ENCODE results near the gene DNER.
A peak's percentile ranks its signal among the peaks of the same experiment; 100 is the strongest.

The DNER gene

DNA sequence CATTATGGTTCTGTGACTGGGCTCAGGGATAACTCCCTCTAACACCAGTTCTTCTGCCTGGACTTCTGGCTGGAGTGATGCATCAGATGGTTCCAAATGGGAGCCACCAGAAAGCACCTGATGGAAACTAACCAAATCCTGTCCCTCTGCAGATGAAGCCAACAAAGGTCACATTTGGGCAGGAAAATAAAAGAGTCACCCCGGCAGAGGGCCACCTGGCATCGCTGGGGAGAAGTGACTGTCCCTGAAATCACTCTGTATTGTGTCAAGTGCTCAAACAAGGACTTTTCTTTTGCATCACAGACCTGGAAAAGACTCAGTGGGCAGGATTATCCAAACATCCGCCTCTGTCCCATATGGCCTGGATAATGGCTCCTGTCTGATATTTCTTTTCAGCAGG, 47.5 kb downstream of the DNER start:
- no peak for DNase-seq (ENCODE audit: low spot score)

DNA sequence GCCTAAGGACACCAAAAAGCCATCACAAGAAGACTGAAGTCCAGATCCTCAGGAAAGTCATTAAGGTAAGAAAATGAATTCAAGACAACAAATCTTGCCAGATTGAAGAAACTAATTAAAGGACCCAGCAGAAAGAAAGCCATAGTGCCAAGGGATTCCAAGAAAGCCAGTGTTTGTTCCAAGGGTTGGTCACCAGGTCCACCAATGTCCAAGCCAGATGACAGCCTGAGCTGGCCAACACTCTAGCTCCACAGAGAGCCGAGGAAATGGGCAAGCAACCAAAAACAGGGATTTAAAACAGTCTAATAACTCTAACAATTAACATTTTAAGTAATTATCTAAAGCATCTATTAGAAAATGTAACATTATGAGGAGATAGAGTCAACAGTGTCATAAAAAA, 49.2 kb downstream of the DNER start:
- DNase-seq (ENCODE audit: low spot score) = no peak

DNA sequence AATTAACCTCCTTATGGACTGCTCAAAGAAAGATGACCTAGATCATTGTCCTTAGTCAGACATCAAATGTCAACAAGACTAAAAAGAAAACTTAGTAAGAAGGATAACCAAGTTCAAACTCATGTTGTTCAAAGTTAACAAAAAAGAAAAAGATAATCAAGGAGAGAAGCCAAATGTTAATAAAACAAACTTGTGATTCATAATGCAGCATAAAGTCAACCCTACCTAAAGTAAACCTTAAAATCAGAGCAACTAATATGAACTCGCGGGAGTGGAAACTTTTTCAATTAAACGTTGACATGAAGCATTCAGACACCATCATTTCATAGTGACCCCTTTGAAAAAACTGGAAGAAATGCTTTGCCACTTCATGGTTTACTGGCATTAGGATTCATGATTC, 52.9 kb downstream of the DNER start:
- DNase-seq (ENCODE audit: low spot score) = no peak

DNA sequence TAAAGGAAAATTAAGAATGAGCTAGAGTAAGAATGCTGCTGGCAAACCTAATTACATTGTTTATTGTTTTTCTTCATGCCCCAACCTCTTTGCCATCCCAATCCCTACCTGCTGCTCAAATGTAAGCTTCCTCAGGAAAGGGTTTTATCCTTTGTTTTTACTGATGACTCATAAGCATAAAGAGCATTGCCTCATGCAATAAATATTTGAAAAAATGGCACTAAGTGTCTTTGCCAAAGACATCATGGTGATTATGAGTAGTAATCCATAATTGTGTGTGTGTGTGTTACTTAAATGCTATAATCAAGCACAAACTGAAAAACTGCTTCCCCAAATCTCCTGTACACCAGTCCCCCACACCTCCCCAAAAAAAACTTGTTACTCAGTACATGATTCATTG, 53.4 kb downstream of the DNER start:
- DNase-seq (ENCODE audit: low spot score) = peak; percentile 13

DNA sequence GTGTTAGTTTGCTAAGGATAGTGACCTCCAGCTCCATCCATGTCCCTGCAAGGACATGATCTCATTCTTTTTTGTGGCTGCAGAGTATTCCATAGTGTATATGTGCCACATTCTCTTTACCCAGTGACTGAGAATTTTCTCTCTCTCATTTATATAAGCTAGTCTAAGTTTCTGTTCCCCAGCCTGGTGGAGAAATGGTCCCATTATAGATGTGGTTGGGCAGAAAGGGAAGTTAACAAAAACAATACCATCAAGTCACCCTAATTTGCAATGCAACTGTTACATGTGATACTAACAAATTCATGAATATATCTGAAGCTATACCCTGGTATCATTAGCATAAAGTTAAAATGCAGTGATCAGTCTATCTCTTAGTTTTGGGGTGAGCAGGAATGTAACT, 54.0 kb downstream of the DNER start:
- no peak for DNase-seq (ENCODE audit: low spot score)

DNA sequence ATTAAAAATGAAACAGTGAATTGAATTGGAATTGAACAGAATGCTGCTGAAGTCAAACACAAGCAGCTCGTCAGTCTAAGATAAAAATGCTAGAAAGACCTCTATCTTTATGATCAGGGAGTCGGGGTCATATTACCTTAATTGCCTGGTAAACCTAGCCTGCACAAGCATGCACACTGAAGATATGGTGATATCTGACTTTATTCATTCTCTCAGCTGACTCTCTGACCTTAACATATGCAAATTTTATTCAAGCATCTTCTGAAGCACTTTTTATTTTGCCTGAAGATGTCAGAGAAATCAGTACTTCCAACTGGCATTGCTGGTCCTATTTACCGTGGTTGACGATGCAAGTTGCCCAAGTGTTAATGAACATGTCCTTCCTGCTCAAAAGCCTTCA, 56.4 kb downstream of the DNER start:
- no peak for DNase-seq (ENCODE audit: low spot score)

DNA sequence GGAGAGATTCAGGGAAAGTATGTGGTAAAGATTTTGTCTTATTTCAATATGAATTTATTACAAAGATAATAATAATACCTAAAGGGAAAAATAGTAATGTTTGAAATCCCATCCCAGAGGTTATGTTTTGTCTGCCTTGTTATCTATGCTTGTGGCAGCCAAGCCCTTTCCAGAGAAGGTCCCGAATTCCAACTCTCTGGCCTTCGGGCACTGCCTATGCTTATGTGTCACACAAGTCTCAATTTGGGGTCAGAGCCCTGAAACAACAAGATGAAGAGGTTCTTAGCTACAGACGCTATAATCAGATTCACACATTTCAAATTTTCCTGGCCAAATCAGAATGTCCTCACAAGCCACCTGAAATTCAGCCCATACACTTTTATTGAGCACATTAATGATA, 59.9 kb downstream of the DNER start:
- no peak for DNase-seq (ENCODE audit: low spot score)

DNA sequence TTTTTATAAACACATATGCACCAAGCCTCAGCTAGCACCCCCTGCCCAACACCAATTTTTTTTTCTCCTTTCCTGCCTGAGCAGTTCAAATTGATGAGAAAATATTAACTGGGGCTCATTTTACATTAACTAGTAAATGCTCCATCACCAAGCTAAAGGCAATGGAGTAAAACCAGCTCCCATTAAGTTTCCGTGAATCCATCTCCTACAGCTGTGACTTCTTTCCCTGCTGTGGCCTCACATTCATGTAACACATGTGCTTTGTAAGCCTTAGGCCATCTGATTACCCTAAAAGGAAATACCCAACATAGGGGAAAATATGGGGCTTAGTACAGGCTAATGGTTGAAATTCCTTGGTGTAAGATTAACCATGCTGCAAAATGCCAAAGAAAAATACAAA, 60.8 kb downstream of the DNER start:
- DNase-seq (ENCODE audit: low spot score) = no peak

DNA sequence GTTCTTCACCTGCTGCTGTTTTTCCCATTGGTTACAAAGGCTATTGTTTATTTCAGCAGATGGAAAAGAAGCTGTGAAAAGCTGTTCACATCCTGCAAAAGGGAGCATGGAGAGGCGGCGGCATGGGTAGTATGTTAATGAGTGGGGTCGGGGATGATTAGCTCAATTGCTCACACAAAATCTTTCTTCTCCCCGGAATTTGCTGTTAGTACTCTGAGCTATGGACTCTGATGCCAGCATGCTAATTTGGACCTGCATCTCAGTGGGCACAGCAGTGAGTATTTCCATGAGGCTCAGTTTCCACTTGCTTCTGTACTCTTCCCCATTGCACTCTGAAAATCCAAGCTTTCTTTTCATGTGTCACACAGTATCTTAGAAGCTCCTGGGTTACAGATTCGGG, 61.6 kb downstream of the DNER start:
- no peak for DNase-seq (ENCODE audit: low spot score)

DNA sequence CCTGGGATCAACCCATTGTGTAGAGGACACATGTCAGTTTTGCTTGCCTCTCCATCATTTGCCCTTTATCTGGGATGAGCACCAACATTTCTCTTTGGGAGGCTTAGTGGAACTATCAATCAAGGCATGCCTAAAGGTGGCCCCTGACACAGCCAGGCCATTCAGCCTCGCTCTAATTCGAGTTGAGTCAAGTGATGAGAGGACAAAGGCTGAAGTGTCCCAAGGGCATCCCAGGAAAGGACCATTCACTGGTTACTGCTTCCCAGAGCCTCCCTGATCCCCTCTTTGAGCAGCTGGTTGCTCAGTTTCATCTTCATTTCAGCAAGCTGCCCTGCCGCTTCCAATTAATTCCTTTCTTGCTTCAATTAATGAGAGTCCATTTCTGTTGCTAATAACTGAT, 63.5 kb downstream of the DNER start:
- no peak for DNase-seq (ENCODE audit: low spot score)

DNA sequence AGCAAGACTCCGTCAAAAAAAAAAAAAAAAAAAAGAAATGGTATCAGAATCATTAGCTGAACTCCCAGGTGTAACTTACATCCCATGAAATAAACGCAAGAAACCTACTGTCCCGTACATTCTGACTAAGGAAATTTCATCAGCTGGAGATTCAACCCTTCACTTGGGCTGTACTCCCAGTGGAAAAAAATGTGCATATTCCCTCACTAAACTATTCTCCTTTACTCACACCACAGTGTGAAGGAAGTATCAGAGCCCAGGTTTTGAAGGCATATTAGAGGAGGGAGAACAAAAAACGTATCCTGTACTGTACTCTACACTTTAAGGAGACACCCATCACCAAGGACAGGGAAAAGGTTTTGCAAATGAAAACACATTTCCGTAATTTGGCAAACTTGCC, 64.3 kb downstream of the DNER start:
- no peak for DNase-seq (ENCODE audit: low spot score)

DNA sequence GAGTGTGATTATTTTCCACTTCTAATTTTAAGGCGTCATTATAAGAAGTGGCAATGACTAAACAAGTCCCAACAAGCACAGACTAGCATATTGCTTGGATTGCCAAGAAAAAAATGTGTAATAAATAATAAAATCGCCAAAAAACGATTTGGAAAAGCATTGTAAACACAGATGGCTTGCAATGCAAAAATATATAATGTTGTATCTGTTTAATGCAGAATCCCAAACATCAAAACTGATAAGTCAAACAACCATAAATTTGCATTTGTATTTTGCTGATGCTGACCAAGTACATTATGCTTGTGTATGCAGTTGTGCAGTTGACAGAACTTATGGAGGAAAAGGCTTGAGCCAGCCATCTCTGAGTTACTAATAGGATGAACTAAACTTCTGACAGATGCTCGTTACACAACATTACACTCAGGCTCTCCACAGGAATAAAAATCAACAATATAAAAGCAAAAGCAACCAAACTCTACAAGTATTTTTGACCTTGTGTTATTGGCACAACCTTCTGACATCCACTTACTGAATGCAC, 68.1 kb downstream of the DNER start:
- no peak for DNase-seq (ENCODE audit: low spot score)

DNA sequence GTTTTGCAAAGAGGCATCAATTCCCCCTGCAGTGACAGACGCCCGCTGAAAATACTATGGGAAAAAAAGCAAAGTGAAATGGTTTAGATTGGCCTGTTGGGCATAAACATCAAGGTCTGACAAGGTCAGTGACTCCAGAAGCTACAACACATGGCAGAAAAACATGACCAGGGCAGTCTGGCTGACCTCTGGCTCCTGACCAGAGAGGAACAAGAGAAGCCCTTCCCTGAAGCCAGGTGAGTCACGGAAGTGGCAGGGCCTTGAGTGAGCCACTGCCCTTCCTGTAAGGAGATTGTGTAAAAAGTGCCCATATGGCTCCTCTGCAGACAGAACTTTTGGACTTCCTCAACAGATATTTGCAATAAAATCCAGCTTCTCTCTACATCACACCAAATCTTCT, 72.0 kb downstream of the DNER start:
- no peak for DNase-seq (ENCODE audit: low spot score)

DNA sequence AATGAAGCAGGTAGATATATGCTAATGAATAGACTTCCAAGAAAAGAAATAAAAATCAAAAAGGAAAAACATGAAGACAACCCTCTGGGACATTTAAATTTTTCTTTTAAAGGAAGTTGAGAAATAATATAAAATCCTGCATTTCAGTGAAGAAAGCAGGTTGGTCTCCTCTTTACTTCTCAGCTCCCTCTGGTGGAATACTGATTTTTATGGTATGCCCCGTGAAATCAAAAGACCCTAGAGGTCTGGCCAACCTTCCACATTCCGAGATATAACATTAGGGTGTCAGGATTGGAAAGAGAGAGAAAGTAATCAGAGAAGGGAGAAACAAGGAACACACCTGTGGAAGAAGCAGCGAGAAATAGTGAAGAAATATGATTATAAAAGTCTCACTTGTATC, 72.7 kb downstream of the DNER start:
- DNase-seq (ENCODE audit: low spot score) = no peak

DNA sequence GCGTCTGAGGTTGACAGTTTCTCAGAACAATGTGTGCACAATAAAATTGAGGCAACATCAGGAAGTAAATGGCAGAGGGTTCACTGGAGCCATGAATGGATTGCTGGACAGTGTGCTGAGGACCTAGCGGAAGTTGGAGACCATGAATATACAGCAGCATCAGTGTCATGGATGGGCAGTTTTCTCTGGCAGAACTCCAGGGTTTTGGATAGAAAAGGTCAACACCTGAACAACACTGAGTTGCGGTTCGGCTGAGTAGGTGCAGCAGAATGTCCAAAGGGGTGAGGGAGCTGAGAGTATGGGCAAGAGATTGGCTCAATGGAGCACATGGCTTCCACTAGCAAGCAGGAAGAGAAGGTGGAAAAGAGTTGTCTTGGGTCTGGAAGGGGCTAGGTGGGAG, 73.7 kb downstream of the DNER start:
- DNase-seq (ENCODE audit: low spot score) = no peak

DNA sequence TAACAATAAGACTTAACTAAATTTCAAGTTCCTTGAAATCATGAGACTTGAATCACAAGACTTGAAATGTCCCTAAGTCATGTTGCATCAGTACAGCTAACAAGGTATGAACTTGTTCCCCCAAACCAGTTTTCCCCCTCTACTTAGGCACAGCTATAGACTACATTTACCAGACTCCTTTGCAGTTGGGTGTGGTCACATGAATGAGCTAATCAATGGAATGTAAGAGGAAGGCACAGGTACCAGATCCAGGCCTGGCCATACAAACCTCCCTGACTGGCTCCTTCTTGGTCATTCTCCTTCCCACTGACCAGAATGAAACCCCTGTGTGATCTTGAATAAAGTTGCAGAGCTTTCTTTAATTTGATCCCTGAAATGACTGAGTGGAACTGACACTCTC, 77.8 kb downstream of the DNER start:
- no peak for DNase-seq (ENCODE audit: low spot score)

DNA sequence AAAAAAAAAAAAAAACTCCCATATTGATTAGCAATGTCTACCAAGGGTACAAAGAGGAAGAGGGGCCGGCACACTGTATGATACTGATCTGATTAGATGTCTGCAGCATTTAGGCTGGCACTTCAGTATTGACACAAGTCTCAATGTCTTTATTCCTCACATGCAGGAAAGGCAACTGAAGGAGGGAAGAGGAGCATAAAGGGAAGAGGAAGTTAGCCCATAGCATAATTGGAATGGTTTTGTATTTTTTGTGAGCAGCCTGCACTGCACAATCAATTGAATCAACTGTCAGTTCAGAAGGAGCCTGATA, 79.0 kb downstream of the DNER start:
- DNase-seq (ENCODE audit: low spot score) = no peak

DNA sequence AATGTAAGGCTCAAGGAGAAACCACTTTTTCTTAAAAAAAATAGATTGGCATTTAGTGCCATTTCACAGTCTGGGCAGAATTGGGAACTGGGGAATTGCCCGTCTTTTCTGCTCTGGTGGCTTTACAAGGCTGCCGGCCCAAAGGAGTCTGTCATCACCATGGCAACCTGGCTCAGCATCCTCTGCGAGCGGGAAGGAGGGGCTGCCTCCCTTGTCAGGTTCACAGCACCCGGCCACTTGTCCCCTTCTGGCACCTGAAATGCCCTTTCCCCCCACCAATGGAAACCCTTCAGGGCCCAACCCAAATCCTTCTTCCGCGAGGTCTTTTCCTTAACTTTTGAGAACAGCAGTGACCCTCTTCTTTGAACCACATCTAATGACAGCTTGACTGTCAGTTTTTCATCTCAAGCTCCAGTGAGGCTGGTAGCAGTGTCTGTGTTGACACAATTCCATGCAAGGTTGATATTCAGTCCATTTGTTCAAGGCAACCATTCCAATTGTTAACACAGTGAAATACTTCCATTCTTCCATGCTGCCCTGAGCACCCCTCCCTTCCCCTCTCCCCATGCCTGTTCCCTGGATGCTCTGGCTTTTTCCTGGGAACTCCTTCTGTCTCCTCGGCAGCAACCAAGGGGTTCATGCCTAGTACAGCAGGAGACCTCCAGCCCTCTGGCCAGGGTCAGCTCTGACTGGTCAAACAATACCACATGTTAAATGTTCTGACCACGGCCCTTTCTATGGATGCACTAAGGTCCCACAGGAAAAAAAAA, 79.6 kb downstream of the DNER start:
- no peak for DNase-seq (ENCODE audit: low spot score)

DNA sequence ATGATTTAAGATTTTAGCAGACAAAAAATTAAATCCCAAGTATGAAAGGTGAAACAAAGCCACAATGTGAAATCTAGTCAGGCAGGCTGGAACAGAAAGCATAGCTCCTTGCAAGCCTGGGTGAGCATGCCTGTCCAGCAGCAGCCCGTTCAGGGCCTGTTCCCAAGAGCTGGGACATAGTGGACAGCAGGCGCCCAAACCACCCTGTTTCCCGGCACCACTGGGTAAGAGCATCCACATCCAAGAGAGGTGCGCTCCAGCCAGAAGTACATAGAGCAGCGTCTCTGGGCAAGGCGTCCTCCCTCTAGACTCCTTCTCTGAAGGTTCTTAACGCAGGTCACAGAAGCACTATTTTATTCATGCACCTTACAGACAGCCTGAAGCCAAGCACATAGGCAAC, 80.8 kb downstream of the DNER start:
- no peak for DNase-seq (ENCODE audit: low spot score)

DNA sequence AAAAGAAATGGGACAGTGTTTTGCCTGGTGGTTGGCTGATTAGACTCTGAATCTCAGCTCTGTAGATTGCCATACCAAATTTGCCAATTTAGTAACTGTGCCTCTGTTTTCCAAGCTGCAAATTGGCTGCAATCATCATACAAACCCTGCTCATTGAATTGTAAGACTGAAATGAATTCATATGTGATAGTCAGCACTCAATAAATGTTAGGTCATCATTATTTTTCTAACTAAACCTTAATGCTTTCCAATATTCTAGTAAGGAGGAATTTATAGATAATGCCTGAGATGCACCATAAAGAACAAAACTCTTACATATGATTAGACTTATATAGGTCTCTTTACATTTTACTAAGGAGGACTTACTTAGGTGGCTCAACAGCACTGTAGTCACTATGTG, 85.3 kb downstream of the DNER start:
- DNase-seq (ENCODE audit: low spot score) = no peak

DNA sequence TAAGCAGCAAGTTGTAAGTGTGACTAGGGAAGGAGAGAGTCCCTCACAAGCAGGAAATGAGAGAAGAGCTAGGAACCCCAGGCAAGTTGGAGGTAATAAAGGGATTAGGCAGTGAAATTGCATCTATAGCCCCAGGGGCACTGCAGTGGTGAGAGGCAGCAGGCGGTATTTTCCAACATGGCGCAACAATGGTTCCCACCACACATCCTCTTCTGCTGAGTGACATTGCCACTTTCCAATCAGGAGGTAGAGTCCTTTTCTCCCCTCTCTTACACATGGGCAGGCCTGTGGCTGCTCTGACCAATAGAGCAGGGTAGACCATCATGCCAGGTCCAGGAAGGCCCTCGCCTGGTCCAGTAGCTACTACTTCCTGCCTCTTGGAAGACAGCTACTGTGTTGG, 86.6 kb downstream of the DNER start:
- no peak for DNase-seq (ENCODE audit: low spot score)

DNA sequence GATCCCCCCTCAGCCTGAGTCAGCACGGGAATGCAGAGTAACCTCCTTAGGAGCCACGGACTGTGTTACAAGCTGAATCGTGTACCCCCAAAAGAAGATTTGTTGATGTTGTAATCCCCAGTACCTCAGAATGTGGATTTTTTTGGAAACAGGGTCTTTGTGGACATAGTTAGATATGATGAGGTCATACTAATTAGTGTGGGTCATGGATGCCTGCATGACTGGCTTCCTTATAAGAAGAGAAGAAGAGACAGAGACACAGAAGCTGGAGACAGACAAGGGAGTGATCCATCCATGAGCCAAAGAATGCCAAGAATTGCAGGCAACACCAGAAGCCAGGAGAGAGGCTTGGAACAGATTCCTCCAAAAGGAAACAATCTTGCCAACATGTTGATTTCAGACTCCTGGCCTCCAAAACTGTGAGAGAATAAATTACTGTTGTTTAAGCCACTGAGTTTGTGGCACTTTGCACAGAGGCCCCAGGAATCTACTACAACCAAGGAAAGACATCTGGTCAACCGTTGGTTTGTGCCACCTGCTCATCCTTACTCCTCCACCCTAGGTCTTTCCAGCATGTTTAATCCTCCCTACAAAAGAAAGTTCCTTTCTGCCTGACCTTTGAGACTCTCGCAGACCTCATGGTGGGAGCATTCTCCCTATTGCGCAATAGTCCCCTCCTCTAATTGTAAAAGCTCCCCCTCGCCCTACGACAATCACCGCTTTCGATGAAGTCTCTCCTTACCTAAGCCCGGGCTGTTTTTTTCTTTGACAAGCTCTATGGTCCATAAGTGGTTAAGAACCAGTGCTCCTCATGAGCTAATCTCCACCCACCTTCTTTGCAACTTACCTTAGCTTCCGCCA, 91.6 kb downstream of the DNER start:
- DNase-seq (ENCODE audit: low spot score) = no peak

DNA sequence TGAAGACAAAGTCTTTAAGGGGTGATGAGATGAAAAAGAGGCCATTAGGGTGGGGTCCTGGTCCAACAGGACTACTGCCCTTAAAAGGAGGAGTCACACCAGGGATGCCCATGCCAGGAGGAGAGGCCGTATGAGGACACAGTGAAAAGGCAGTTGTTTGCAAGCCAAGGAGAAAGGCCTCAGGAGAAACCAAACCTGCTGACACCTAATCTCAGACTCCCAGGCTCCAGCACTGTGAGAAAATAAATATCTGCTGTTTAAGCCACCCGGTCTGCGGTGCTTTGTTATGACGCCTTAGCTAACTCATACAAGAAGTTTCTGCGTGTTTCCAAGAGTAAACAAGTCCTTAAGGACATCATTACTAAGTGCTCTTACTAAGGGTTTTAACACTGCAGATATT, 93.6 kb downstream of the DNER start:
- DNase-seq (ENCODE audit: low spot score) = no peak

DNA sequence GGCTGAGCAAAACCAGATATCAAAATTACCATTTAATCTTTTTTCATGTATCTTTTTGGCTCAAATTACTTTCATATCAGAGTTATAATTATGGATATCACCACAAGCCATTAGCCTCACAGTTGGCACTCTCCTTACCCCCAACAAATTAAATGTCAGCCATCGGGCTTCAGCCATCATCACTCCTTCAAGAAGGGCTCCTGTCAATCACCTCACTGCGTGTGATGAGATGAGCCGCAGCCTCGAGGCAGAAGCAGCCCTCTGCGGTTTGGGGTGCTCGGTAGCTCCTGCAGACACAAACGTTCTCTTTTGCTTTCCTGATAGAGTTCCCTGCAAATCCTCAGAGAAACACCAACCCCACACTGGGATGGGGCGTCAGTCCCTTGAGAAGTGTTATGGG, 94.1 kb downstream of the DNER start:
- DNase-seq (ENCODE audit: low spot score) = no peak
